ENCODE measurements around the gene YAP1. TPM values are rescaled to one million over a fixed set of nuclear protein-coding genes. Genes with fewer than 3 reads are reported as not detected.

Gene YAP1
- polyA plus RNA-seq, 1 experiment, result 139 TPM

- no peaks in the 10 kb centered on the region for H3K36me3 ChIP-seq (ENCODE audit: control insufficient read depth, insufficient read depth, low read length)
- no peaks in the 10 kb centered on the region for H3K27me3 ChIP-seq (ENCODE audit: control insufficient read depth, insufficient read depth, low read length)
- no peak for TF ChIP-seq CTCF (IDR thresholded peaks at IDR 0.05; ENCODE audit: insufficient read depth, low read depth, low read length)
- CTCF ChIA-PET, result no interaction called here
- POLR2A ChIA-PET, result no interaction called here
- DNase-seq (ENCODE audit: low read depth), result no peak
- no peak overlapping the region for H3K4me3 ChIP-seq (ENCODE audit: low read depth, low read length)
These were observed 133.2 kb downstream of the YAP1 start for GRCh38 chr11:102243399-102243884.

DNA sequence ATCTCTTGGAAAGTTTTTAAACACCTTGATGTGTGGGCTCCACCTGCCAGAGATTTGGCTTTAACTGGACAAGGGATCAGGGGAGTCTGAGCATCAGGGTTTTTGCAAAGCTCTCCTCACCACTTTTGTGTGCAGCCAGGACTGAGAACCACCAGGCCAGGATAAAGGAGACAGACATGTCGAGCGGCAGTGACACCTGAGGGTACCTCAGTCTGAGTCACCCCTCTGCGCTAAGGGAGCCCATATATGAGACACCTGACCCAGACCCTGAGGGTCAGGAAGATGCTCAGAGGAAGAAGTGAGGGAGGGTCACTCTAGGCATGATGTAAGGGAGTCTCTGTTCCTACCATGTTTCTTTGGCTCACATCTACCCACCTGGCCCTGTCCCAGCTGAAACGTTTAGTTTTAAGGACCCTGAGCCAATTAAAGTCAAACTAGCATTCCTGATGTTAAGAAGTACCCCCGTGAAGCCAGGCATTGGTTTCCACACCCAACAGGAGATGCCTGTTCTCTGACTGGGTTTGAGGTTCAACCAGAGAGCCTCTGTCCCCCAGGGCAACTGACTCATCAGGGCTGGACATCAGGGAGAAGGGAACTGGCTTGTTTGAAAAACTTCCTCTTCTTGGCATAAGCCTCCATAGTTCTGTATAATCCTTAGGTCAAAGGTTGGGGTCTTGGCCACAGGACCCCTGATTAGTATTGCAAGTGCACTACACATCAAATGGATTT is 134.6 kb downstream of the YAP1 start:
- DNase-seq (ENCODE audit: low read depth), result peak; percentile 79
- TF ChIP-seq CTCF (IDR thresholded peaks at IDR 0.05; ENCODE audit: insufficient read depth, low read depth, low read length), result no peak
- H3K4me3 ChIP-seq (ENCODE audit: low read depth, low read length), result no peak overlapping the region
- H3K27me3 ChIP-seq (ENCODE audit: control insufficient read depth, insufficient read depth, low read length), result no peaks in the 10 kb centered on the region
- H3K36me3 ChIP-seq (ENCODE audit: control insufficient read depth, insufficient read depth, low read length), result no peaks in the 10 kb centered on the region
- CTCF ChIA-PET, result interaction anchor here (0.6 to 2.2 kb wide), 2 partner anchors 13 to 97 kb away, joined by 4 to 7 read pairs; no protein-coding TSS in a partner anchor
- POLR2A ChIA-PET, result no interaction called here

GRCh38 chr11:102251423-102251822 is 141.2 kb downstream of the YAP1 start:
- ChIA-PET CTCF (no interaction called here), POLR2A (interaction anchor here (0.6 kb wide), 1 partner anchor 308 kb away, joined by 5 read pairs; no protein-coding TSS in a partner anchor)
- no peak for DNase-seq (ENCODE audit: low read depth)
- Histone ChIP-seq H3K36me3 (ENCODE audit: control insufficient read depth, insufficient read depth, low read length) (no peaks in the 10 kb centered on the region), H3K4me3 (ENCODE audit: low read depth, low read length) (no peak overlapping the region), H3K27me3 (ENCODE audit: control insufficient read depth, insufficient read depth, low read length) (no peaks in the 10 kb centered on the region)
- no peak for TF ChIP-seq CTCF (IDR thresholded peaks at IDR 0.05; ENCODE audit: insufficient read depth, low read depth, low read length)

GRCh38 chr11:102252339-102252891 is 142.2 kb downstream of the YAP1 start:
- Histone ChIP-seq H3K4me3 (ENCODE audit: low read depth, low read length) (no peak overlapping the region), H3K27me3 (ENCODE audit: control insufficient read depth, insufficient read depth, low read length) (no peaks in the 10 kb centered on the region), H3K36me3 (ENCODE audit: control insufficient read depth, insufficient read depth, low read length) (no peaks in the 10 kb centered on the region)
- TF ChIP-seq CTCF (IDR thresholded peaks at IDR 0.05; ENCODE audit: insufficient read depth, low read depth, low read length), result no peak
- CTCF ChIA-PET, result interaction anchor here (1.0 to 1.1 kb wide), 2 partner anchors 10 kb away, joined by 4 to 6 read pairs; no protein-coding TSS in a partner anchor
- POLR2A ChIA-PET, result no interaction called here
- DNase-seq (ENCODE audit: low read depth), result no peak

DNA sequence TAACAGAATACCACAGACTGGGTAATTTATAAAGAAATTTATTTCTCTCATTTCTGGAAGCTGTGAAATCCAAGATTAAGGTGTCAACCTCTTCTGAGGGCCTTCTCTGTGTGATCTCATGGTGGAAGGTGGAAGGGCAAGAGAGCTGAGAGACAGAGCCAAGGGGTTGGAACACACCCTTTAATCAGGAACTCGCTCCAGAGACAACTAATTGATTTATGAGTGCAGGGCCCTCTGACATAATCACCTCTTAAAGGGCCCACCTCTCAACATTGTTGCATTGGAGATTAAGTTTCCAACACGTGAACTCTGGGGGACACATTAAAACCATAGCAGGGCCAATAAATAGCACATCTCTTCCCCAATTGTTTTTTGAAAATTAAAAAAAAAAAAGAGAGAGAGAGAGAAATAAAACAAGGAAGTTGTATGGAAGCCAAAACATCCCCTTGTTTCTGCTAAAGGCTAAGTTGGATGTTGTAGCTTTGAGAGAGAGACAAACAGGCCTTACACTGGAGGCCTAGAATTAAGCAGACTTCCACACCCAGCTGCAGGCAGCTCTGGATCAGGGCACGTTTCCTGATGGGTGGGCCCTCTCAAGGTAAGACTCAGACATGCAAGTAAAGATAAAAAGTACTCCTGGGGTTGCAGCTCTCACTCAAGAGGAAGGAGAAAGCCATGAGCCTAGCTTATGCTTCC is 142.9 kb downstream of the YAP1 start:
- no peaks in the 10 kb centered on the region for H3K36me3 ChIP-seq (ENCODE audit: control insufficient read depth, insufficient read depth, low read length)
- ChIA-PET POLR2A (interaction anchor here (0.5 kb wide), 1 partner anchor 248 kb away, joined by 3 read pairs; no protein-coding TSS in a partner anchor), CTCF (interaction anchor here (0.7 to 1.1 kb wide), 4 partner anchors 9 to 27 kb away, joined by 3 to 6 read pairs (median 4); no protein-coding TSS in a partner anchor)
- no peak for TF ChIP-seq CTCF (IDR thresholded peaks at IDR 0.05; ENCODE audit: insufficient read depth, low read depth, low read length)
- no peak overlapping the region for H3K4me3 ChIP-seq (ENCODE audit: low read depth, low read length)
- DNase-seq (ENCODE audit: low read depth), result no peak
- no peaks in the 10 kb centered on the region for H3K27me3 ChIP-seq (ENCODE audit: control insufficient read depth, insufficient read depth, low read length)
